ENCODE results near the gene SPP2. TPM values are rescaled to one million over a fixed set of nuclear protein-coding genes. Genes with fewer than 3 reads are reported as not detected.

SPP2 gene
- total RNA-seq, 1 donor from 2014 or later: not detected

GRCh38 chr2:234038076-234038802, 12.3 kb upstream of the SPP2 start:
- no peak for DNase-seq (ENCODE audit: low read depth, low spot score)

DNA sequence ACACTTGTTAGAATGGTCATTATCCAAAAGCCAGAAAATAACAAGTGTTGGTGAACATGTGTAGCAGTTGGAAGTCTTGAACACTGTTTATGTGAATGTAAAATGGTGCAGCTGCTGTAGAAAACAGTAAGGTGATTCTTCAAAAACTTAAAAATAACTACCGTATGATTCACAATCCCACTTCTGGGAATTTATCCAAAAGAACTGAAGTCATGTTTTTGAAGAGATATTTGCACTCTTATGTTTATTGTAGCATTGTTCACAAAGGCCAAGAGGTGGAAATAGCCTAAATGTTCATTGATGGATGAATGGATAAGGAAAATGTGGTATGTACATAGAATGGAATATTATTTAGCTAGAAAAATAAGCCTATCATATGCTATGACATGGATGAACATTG, 6.3 kb upstream of the SPP2 start:
- no peak for DNase-seq (ENCODE audit: low read depth, low spot score)

DNA sequence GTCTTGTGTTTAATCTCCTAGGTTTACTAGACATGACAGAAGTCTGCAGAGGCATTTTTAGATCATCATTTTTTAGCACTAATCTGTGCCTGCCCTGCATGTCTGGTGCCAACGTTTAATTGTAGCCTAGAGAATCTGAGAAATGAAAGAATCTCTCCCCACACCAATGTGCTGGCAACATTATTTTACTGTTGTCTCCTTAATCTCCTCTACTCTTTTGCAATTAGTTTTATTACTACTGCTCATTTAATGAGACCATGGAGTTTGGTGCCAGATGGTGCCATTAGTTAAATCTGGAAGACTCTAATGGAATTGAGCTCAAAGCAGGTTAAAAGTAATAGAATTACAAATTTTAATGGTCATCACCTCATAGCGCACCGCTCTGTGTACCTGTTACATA, 4.0 kb upstream of the SPP2 start:
- DNase-seq (ENCODE audit: low read depth, low spot score): no peak

- DNase-seq (ENCODE audit: low read depth, low spot score): no peak
Observed at GRCh38 chr2:234047361-234047760, 3.1 kb upstream of the SPP2 start.

GRCh38 chr2:234048049-234048448, 2.5 kb upstream of the SPP2 start:
- no peak for DNase-seq (ENCODE audit: low read depth, low spot score)

DNA sequence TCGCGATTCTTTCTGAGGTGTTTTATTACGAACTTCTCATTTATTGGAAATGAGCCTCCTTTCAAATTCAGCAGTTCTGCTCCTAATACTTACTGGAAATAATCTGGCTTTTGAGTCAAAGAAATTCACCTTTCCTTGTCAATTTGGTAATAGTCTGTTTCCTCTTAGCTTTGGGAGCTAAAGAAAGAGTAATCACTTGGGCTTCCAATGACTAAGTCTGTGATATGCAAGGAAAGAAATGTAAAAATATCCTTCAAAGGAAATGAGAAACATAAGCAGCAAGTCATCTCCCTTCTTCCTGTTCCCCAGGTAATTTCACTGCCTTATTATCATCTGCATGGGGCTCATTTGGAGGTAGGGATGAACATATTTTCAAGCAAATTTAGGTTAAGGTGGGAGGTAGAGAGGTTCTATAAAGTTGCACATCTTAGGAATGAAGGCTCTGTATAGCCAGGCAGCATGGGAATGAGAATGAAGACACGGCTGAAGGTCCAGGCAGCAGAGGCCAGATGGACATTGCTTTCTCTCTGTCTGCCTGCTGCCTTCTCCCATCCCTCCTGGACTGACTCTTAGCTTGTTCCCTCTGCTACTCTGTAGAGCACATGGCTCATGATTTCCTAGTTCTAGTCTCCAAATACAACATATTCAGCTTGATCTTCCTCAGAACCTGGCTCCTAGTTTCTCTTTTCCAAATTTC, 1.0 kb downstream of the SPP2 start:
- no peak for DNase-seq (ENCODE audit: low read depth, low spot score)

GRCh38 chr2:234058881-234059280, 8.4 kb downstream of the SPP2 start:
- no peak for DNase-seq (ENCODE audit: low read depth, low spot score)

DNA sequence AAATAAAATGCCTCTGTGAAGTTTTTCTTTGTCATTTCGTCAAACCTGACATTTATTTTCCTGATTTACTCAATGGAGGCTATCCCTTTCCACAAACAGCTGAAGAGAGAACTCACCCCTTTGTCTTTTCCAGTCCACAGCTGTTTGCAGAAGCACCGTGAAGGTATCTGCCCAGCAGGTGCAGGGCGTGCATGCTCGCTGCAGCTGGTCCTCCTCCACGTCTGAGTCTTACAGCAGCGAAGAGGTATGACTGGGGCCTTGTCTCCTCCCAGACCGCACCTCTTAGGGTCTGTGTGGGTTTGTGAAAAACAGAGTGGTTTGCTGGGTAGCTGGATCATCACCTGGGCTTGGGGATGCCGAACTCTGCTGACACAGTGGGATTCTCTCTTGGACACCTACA, 9.7 kb downstream of the SPP2 start:
- DNase-seq (ENCODE audit: low read depth, low spot score): no peak

DNA sequence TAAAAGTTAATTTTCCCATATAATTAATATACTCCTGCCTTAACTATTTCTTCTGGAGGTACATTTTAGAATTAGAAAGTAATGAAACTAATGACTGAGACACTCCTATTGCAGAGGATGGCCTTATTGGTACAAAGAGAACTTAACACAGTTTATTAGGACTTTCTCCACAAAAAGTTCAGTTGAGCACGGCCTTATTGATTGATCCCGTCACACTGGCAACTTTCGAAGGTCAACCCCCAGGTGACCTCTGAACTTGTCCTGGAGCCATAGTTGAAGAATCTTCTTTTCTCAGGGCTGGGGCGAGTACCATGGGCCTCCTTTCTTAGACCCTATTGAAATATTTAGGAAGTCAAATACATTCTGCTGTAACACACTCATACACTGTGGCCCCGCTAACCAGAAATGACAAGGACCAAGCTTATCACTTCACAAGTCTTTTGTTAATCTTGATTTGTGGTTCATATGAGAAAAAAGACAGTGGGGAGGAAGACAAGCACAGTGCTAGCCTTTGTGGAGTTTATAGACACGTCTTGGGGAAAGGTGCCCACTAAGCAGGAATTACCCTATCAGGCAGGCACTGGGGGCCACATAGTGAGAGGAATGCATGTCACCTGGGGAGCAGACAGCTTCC, 11.2 kb downstream of the SPP2 start:
- no peak for DNase-seq (ENCODE audit: low read depth, low spot score)

DNA sequence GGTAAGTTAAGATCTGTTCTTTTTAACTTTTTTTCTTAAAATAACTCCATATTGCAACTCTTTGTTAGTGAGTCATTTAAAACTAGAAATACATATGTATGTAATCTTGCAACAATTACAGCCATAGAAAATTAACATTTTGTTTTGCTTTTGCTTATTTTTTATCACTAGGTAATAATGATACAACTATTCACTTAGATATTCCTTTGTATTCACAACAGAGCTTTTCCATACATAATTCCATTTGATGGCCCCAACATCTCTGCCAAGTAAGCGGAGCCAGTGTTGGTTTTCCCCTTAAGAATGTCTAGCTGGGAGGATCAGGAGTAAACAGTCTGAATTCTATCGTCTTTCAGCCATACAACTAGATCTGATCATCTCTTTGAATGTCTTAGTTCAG, 16.1 kb downstream of the SPP2 start:
- DNase-seq (ENCODE audit: low read depth, low spot score): no peak

GRCh38 chr2:234071664-234072063, 21.2 kb downstream of the SPP2 start:
- no peak for DNase-seq (ENCODE audit: low read depth, low spot score)

DNA sequence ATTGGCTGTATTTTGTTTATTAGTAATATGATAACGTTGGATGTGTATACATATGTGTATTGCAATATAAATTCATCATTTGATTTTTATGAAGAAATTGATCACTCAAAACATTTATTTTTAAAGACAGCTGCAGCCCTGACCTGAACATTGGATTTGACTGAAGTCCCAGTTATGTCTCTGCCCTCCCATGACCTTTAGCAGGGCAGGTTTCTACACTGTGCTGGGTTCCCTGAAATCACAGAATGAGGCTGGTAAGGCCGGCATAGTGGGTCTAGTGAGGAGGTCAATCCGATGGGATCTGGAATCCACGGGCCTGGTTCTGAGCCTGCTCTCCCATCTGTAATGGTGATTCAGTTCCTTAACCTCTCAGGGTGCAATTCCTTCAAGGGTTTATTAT, 22.0 kb downstream of the SPP2 start:
- no peak for DNase-seq (ENCODE audit: low read depth, low spot score)

DNA sequence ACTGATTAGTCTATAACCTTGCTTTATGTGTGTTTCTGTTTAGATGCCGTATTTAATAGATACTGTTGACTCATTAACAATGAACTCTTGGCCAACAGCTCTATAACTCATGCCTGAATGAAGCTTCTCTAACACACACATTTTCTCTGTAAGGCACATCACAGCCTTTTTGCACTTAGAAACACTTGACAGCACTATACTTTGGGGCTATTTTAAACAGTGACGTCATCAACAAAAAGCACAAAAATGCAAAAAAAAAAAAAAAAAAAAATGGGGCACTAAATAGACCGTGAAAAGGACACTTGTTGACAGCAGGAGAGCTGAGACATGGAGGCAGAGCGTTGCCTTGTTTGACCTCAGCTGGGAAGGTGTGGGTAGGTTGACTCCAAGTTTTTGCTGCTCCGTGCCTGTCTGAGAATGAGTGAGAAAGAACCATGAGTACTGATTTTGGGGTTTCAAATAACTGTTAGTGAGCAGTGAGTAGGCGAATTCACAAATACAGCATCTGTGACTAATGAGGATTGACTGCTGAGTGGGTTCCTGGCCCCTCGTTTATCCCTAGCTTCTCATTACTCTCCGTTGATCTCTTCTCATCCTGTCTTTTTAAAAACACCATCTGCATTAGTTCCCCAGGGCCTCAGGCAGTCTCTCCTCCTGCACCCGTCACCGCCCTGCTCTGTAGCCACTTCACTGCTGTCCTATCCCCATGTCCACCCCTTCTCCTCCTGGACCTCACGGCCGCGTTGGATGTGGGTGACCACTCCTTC, 24.4 kb downstream of the SPP2 start:
- DNase-seq (ENCODE audit: low read depth, low spot score): no peak

DNA sequence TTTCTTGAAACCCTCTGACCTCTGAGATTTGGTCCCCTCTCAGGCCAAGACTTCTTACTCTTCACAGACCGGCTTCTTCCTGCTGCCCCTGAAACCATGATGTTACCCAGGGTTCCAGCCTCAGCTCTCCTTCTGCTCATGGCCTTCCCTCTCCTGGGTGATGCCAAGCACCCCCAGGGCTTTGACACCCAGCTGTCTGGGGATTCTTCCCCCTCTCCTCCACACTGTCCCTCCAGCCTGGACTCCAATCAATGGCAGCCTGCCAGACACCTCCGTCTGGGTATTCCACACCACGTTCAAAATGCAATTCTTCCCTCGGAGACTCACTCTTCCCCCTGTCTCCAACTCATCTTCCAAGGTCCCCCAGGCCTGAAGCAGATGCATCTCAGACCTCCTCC, 25.0 kb downstream of the SPP2 start:
- DNase-seq (ENCODE audit: low read depth, low spot score): no peak

DNA sequence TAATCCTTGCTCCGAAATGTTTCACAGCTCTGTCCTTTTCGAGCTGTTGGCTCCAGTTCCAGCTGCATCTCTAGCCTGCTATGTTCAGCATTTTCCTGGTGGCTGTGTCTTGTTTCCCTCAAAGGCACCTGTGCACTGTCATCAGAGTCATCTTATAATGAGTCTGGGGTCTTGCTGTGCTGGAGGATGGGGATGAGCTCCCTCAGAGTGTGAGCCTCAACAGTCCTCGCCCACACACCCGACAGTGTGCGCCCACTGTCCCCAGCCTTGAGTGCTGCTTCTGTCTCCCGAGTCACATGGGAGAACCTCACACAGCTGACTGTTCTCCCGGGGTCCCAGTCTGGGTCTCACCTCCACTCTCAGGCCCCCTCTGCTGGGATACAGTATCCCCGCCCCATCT, 25.4 kb downstream of the SPP2 start:
- no peak for DNase-seq (ENCODE audit: low read depth, low spot score)

- no peak for DNase-seq (ENCODE audit: low read depth, low spot score)
Observed at GRCh38 chr2:234076451-234076850, 25.9 kb downstream of the SPP2 start.

GRCh38 chr2:234078129-234078528, 27.6 kb downstream of the SPP2 start:
- no peak for DNase-seq (ENCODE audit: low read depth, low spot score)

DNA sequence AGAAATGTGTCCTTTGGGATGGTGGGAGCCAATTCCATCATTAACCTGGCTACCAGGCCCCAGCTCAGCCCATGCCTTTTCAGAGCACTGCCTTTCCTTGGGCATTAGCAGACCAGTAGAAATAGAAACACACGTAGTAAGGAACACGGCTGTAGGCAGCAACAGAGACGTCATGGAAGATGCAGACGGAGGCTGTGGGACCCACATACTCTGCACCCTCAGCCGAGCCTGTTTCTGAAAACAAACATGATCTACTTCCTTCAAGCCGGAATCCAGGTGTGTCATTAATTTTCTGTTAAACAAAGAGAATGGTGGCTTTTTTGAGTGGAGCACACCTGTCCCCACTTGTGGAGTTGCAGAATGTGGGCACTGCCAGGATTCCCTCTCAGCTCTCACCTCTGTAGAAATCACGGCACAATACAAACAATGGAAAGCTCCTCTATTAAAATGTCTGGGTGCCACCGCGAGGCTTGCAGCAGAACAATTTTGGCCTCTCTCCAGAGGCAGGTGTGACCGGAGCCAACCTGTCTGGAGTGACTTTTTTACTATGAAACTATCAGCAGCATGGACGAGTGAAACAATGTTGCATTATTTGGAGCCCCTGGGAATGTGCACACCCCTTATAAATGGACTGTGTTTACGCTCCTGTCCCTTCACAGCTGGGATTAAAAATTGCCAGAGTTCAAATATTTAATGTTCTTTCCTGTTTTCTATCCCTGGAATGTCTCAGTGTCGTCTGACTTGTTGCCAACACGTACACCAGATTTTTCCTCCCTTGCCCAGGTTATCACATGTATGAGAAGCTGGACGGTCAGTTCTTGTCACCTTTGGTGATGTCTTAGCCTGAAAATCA, 31.7 kb downstream of the SPP2 start:
- DNase-seq (ENCODE audit: low read depth, low spot score): no peak

GRCh38 chr2:234083572-234084348, 33.3 kb downstream of the SPP2 start:
- no peak for DNase-seq (ENCODE audit: low read depth, low spot score)

DNA sequence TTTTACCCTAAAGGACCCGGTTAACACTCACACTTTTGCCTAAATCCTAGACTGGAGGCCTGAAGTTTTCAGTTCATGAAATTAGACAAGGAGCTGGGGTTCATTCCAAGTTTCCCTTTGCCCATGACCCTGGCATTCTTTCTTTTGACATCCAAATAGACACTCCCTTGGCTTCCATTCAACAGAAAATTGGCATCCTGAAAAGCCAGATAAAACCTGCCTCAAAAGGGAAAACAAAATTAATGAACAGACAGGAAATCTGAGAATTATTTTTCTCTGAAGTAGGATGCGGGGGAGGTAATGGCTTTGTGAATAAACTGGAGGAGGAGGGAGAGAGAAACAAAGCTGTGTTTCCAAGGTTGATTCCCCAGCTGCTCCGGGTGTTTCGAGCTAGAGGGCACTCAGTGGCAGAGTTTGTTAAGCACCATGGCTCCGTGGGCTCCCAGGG, 41.0 kb downstream of the SPP2 start:
- DNase-seq (ENCODE audit: low read depth, low spot score): peak; percentile 8
